Measurements from ENCODE around the gene GRIA1. TPM values are rescaled to one million over a fixed set of nuclear protein-coding genes. Genes with fewer than 3 reads are reported as not detected.
A peak's percentile ranks its signal among the peaks of the same experiment; 100 is the strongest.

The GRIA1 gene
- total and polyA plus RNA-seq, 2 of the 4 experiments (the other 2 are of a cell fraction), result 0.48 to 1.3 TPM

DNA sequence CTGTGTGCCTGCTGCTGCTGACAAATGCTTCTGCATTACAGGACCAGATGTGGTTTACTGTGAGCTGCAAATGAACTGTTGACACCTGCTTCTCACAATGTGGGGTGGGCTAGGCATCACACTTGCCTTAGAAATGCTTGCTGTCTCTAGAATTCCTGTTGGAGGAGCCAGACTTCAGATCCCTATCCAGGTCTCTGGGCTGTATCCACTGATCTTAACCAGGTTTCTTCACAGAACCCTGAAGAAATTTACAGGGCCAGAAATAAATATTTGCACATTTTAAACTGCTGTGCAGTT, 292.8 kb downstream of the GRIA1 start:
- DNase-seq, result no peak

More for the DNA sequence above, 292.8 kb downstream of the GRIA1 start:
- no peak overlapping the region for H2AK5ac ChIP-seq (ENCODE audit: low read depth, low read length)
- no peaks in the 10 kb centered on the region for H3K9me1 ChIP-seq (ENCODE audit: insufficient read depth, low read length)
- 0 out of 2 replicates have a peak overlapping the region, but pooled peaks have one; percentile 4 for H4K91ac ChIP-seq (ENCODE audit: insufficient read depth, low read depth, low read length)
- no peak overlapping the region for H3K4ac ChIP-seq (ENCODE audit: low read depth, low read length)
- H3K4me1 ChIP-seq (ENCODE audit: control insufficient read depth, insufficient read depth, low read length), result no peaks in the 10 kb centered on the region; the same call in 1 of the 2 replicates
- no peak overlapping the region for H3K4me2 ChIP-seq (ENCODE audit: low read depth, low read length)
- ChIA-PET POLR2A (ENCODE audit: unreplicated experiment) (no interaction called here), CTCF (interaction anchor here (0.5 kb wide), 1 partner anchor 167 kb away, joined by 5 read pairs; no protein-coding TSS in a partner anchor)
- H3K18ac ChIP-seq (ENCODE audit: low read depth, low read length), result no peak overlapping the region
- dilution Hi-C loops (cut with HindIII; ENCODE audit: low sequenced_read_pairs, unreplicated experiment) (no loop called here), in situ Hi-C loops (cut with MboI; ENCODE audit: low sequenced_read_pairs) (no loop called here), intact Hi-C loops (cut with micrococcal nuclease) (no loop called here)
- H2BK15ac ChIP-seq (ENCODE audit: low read depth, low read length), result no peak overlapping the region
- no peak overlapping the region for H2BK5ac ChIP-seq (ENCODE audit: low read depth, low read length, poor library complexity, severe bottlenecking)
- ATAC-seq (ENCODE audit: low read depth), result no peak
- H3K23ac ChIP-seq (ENCODE audit: low read depth, low read length), result no peak overlapping the region
- H3K56ac ChIP-seq (ENCODE audit: extremely low read depth, insufficient read depth, low read length), result no peak overlapping the region
- BruUV-seq (replicated peaks), result no TSS peak
- H3K9ac ChIP-seq (ENCODE audit: low read depth, low read length), result no peak overlapping the region
- H2BK120ac ChIP-seq (ENCODE audit: low read depth, low read length), result no peak overlapping the region
- H3K4me3 ChIP-seq (ENCODE audit: insufficient read depth, low read depth, low read length), result no peak overlapping the region
- H3K79me1 ChIP-seq (ENCODE audit: low read depth in 1 of 2, low read length in 2 of 2), result no peaks in the 10 kb centered on the region
- no peak overlapping the region for H4K8ac ChIP-seq (ENCODE audit: low read depth in 2 of 2, low read length in 2 of 2)
- no peak overlapping the region for H2AK9ac ChIP-seq (replicated peaks; ENCODE audit: low read depth, low read length, poor library complexity)
- no peak overlapping the region for H4K5ac ChIP-seq (ENCODE audit: low read depth, low read length)
- no peaks in the 10 kb centered on the region for H3K9me3 ChIP-seq (ENCODE audit: control insufficient read depth, insufficient read depth, low read length)
- no peak overlapping the region for H2BK20ac ChIP-seq (ENCODE audit: low read depth, low read length)
- H3K27me3 ChIP-seq (ENCODE audit: control insufficient read depth, insufficient read depth, low read length), result no peaks in the 10 kb centered on the region
- no peak overlapping the region for H2AFZ ChIP-seq (replicated peaks; ENCODE audit: low read length, poor library complexity)
- no peaks in the 10 kb centered on the region for H4K20me1 ChIP-seq (ENCODE audit: insufficient read depth, low read length)
- no peak overlapping the region for H3K27ac ChIP-seq (ENCODE audit: insufficient read depth, low read length)
- no peak for TF ChIP-seq BHLHE40 (IDR thresholded peaks at IDR 0.05; ENCODE audit: low read depth, low read length)
- TF ChIP-seq POLR2A (IDR thresholded peaks at IDR 0.05; ENCODE audit: low read depth, low read length), result no peak
- no peak for TF ChIP-seq MXI1 (IDR thresholded peaks at IDR 0.05; ENCODE audit: borderline replicate concordance, low read depth, low read length)
- no peak for TF ChIP-seq NFE2L2 (IDR thresholded peaks at IDR 0.05; ENCODE audit: low read depth, low read length)
- no peak for TF ChIP-seq RAD21 (IDR thresholded peaks at IDR 0.05; ENCODE audit: low read length)
- TF ChIP-seq, protein P1, sequence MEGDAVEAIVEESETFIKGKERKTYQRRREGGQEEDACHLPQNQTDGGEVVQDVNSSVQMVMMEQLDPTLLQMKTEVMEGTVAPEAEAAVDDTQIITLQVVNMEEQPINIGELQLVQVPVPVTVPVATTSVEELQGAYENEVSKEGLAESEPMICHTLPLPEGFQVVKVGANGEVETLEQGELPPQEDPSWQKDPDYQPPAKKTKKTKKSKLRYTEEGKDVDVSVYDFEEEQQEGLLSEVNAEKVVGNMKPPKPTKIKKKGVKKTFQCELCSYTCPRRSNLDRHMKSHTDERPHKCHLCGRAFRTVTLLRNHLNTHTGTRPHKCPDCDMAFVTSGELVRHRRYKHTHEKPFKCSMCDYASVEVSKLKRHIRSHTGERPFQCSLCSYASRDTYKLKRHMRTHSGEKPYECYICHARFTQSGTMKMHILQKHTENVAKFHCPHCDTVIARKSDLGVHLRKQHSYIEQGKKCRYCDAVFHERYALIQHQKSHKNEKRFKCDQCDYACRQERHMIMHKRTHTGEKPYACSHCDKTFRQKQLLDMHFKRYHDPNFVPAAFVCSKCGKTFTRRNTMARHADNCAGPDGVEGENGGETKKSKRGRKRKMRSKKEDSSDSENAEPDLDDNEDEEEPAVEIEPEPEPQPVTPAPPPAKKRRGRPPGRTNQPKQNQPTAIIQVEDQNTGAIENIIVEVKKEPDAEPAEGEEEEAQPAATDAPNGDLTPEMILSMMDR (conservative IDR thresholded peaks at IDR 0.05; ENCODE audit: low read depth, low read length), result no peak
- H3K36me3 ChIP-seq (ENCODE audit: control insufficient read depth, insufficient read depth, low read length), result no peaks in the 10 kb centered on the region
- no peak overlapping the region for H3K14ac ChIP-seq (replicated peaks; ENCODE audit: low read depth, low read length)
